HG03045 (cell line): ENCODE results near the gene TRIM9.

Experiments used
- ATAC-seq: cut with Tn5 transposase; IDR thresholded peaks from one replicate; pipeline ENCODE4 v1.9.1; 2021; ENCODE audit warnings: mild to moderate bottlenecking, moderate library complexity; ENCODE audit not compliant: unreplicated experiment

The TRIM9 gene

DNA sequence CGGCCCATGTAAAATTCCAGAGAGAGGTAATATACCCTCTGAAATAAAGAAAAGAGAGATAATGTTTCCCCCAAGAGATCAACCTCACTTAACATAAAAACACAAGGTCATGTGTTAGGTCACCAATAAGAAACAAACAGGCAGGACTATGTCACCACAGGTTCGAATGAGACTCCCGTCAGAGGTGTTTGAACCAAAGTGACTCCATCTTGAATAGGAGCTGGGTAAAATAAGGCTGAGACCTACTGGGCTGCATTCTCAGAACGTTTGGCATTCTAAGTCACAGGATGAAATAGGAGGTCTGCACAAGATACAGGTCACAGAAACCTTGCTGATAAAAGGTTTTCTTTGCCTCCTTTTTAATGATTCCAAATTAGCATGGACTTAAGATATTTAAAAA lies 157.1 kb downstream of the TRIM9 start:
- no peak for ATAC-seq

DNA sequence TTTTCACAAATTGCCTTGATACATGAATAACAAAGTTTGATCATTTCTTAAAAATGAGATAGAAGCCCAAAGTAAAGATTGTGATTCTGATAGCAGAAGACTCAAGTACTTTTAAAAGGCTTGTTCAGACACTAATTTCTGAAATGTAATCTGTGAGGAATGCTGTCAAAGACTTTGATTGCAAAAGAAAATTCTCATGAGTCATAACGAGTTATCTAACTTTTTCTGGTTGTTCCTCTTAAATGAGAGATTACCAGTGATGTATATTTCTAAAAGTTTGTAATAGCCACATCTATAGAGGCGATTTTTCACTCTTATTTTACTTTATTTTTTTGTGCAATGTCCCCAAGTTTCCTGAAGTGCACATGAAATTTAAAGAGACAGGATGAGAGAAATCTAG lies 157.6 kb downstream of the TRIM9 start:
- no peak for ATAC-seq

DNA sequence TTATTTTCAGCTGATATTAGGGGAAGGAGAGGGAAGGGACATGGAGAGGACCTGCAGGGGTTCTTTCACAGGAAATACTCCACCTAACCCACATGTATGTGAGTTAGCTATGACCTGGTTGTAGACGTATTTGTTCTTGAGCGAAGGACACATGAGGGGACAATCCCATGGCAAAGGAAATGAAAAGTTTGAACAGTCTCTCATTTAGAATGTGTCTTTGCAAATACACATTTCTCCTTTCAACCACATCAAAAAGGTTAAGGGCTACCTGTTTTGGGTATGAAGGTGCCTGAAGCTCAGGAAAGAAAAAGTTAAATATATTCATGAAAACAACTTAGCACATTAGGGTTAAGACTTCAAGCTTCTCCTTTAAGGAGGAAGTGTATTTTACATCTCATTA lies 158.0 kb downstream of the TRIM9 start:
- no peak for ATAC-seq

- ATAC-seq = no peak
Observed at GRCh38 chr14:50936016-50936340, 158.9 kb downstream of the TRIM9 start.

GRCh38 chr14:50935126-50936015 lies 159.5 kb downstream of the TRIM9 start:
- no peak for ATAC-seq

- ATAC-seq = no peak
Observed at GRCh38 chr14:50932592-50933495, 162.1 kb downstream of the TRIM9 start.

DNA sequence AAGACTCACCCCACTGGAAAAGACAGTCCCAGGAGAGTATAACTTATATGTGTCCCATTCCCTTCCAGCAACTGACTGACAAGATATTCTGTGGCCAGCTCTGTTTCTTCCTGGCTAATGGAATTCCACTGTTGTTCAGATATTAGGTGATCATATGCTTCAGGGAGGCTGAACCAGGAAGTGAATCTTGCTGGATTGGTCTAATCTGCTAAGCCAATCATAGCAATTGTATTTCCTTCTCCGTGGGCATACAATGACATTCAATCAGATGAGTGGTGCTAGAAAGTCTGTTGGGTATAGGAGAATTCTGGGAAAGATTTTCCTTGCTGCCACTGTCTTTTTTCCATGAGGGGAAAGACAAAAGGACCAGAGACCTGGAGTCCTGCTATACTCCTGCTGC lies 162.7 kb downstream of the TRIM9 start:
- no peak for ATAC-seq

- ATAC-seq = no peak
Observed at GRCh38 chr14:50931559-50931958, 163.3 kb downstream of the TRIM9 start.

- ATAC-seq = no peak
Observed at GRCh38 chr14:50929506-50929905, 165.4 kb downstream of the TRIM9 start.

DNA sequence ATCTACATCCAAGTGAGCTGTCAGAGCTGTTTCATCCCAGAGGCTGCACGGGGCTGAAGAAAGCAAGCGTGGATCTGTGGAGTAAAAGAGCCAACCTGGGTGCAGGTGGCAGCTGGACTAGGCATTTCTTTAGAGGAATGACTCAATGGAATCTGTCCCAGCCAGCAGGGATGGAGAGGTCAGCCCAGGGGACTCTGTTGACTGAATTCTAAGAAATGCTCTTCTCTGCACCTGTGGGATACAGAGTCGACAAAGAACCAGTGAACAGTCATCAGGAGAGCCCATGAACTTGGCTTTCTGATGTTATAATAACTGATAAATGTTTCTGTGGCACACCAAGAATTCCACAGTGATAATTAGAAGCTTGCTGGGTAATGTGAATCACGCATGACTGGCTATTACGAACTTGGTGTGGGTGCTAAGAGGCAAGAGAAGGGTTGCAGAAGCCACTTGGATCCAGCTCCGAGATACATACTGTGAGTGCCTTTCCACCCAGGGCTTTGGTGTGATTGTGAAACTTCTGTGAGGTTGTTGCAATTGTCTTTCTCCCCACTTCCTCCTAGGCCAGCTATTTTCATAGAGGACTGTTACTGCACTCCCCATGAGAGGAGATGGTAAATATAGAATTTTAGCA lies 166.8 kb downstream of the TRIM9 start:
- ATAC-seq = no peak

- no peak for ATAC-seq
Observed at GRCh38 chr14:50926851-50927386, 168.0 kb downstream of the TRIM9 start.
